ENCODE results near the gene DENR.
"Not testable (repeated sequence)": the region's sequence is repeated elsewhere in the genome, so short reads cannot be mapped to it uniquely, and the experiment has no call there.

Gene DENR

GRCh38 chr12:122752464-122753318 lies at the start of gene DENR:
Gene DENR, plus strand, starts transcription at chr12:122752824. Its CDS starts 878 bp downstream, at chr12:122753702.
- peak; percentile 100 for DNase-seq

- DNase-seq = not testable (repeated sequence)
These were observed 49.6 kb upstream of the DENR start, which contains the start of gene HCAR2 for GRCh38 chr12:122702890-122703611. Gene HCAR2, minus strand, starts transcription at chr12:122703357. Its CDS starts 74 bp downstream, at chr12:122703283.

- not testable (repeated sequence) for DNase-seq
These were observed 48.8 kb upstream of the DENR start for GRCh38 chr12:122703841-122704240.

- not testable (repeated sequence) for DNase-seq
These were observed 43.3 kb upstream of the DENR start for GRCh38 chr12:122709287-122709686.

- not testable (repeated sequence) for DNase-seq
These were observed 42.3 kb upstream of the DENR start for GRCh38 chr12:122710341-122710740.

- not testable (repeated sequence) for DNase-seq
These were observed 41.4 kb upstream of the DENR start for GRCh38 chr12:122711266-122711665.

- DNase-seq = not testable (repeated sequence)
These were observed 39.0 kb upstream of the DENR start for GRCh38 chr12:122713491-122714188.

- not testable (repeated sequence) for DNase-seq
These were observed 37.4 kb upstream of the DENR start for GRCh38 chr12:122715211-122715610.

- DNase-seq = not testable (repeated sequence)
These were observed 36.0 kb upstream of the DENR start, which contains the start of gene HCAR3 for GRCh38 chr12:122716658-122717057. Gene HCAR3, minus strand, starts transcription at chr12:122716811. Its CDS starts 74 bp downstream, at chr12:122716737.

- no peak for DNase-seq
These were observed 31.5 kb upstream of the DENR start for GRCh38 chr12:122721057-122721545.

- DNase-seq = no peak
These were observed 30.2 kb upstream of the DENR start for GRCh38 chr12:122722387-122722786.

- DNase-seq = no peak
These were observed 27.9 kb upstream of the DENR start for GRCh38 chr12:122724641-122725243.

GRCh38 chr12:122725452-122726079 lies 27.1 kb upstream of the DENR start:
- DNase-seq = no peak

- peak; percentile 36 for DNase-seq
These were observed 26.5 kb upstream of the DENR start for GRCh38 chr12:122726080-122726558.

- no peak for DNase-seq
These were observed 22.9 kb upstream of the DENR start for GRCh38 chr12:122729583-122730214.

GRCh38 chr12:122730215-122731014 lies 22.2 kb upstream of the DENR start, which contains the start of gene HCAR1:
Gene HCAR1, minus strand, starts transcription at chr12:122730844. Its CDS starts 505 bp downstream, at chr12:122730339.
- peak; percentile 67 for DNase-seq

GRCh38 chr12:122732170-122732569 lies 20.5 kb upstream of the DENR start:
- no peak for DNase-seq

GRCh38 chr12:122732611-122733010 lies 20.0 kb upstream of the DENR start:
- no peak for DNase-seq

GRCh38 chr12:122738571-122738970 lies 14.1 kb upstream of the DENR start:
- no peak for DNase-seq

GRCh38 chr12:122740351-122740750 lies 12.3 kb upstream of the DENR start:
- DNase-seq = no peak

Measured in DMS53 (cell line).